Measurements from ENCODE around the gene SH2B2. TPM values are rescaled to one million over a fixed set of nuclear protein-coding genes. Genes with fewer than 3 reads are reported as not detected.

Gene SH2B2
- total and polyA plus RNA-seq, 4 donors = 3.3 to 9.7 (median 7.2) TPM

- no peak overlapping the region for H3K27ac ChIP-seq (ENCODE audit: low read depth in 1 of 2, low read length in 1 of 2)
- peaks cover 0 to 24% (median 4%) of the 10 kb centered on the region in 5 donors for H3K4me1 ChIP-seq (ENCODE audit: control insufficient read depth in 5 of 5, insufficient read depth in 5 of 5, low read length in 5 of 5)
- no peak for DNase-seq
- H3K9me3 ChIP-seq (ENCODE audit: control insufficient read depth in 4 of 4, insufficient read depth in 3 of 4, low read length in 3 of 4) = no peaks in the 10 kb centered on the region
- no peaks in the 10 kb centered on the region for H3K27me3 ChIP-seq (ENCODE audit: control insufficient read depth in 3 of 3, insufficient read depth in 3 of 3, low read length in 2 of 3)
- no peak overlapping the region for H3K9ac ChIP-seq (ENCODE audit: insufficient read depth in 1 of 2, low read length in 2 of 2)
- ATAC-seq (ENCODE audit: insufficient read depth, low FRiP score) = no peak
- no peaks in the 10 kb centered on the region for H3K36me3 ChIP-seq (ENCODE audit: control insufficient read depth in 4 of 4, insufficient read depth in 4 of 4, low read length in 4 of 4)
- H3K4me3 ChIP-seq = no peak overlapping the region
- 91 to 92% methylated on average over 14 of the region's 14 CpGs for WGBS, 2 donors
- TF ChIP-seq, protein P1, sequence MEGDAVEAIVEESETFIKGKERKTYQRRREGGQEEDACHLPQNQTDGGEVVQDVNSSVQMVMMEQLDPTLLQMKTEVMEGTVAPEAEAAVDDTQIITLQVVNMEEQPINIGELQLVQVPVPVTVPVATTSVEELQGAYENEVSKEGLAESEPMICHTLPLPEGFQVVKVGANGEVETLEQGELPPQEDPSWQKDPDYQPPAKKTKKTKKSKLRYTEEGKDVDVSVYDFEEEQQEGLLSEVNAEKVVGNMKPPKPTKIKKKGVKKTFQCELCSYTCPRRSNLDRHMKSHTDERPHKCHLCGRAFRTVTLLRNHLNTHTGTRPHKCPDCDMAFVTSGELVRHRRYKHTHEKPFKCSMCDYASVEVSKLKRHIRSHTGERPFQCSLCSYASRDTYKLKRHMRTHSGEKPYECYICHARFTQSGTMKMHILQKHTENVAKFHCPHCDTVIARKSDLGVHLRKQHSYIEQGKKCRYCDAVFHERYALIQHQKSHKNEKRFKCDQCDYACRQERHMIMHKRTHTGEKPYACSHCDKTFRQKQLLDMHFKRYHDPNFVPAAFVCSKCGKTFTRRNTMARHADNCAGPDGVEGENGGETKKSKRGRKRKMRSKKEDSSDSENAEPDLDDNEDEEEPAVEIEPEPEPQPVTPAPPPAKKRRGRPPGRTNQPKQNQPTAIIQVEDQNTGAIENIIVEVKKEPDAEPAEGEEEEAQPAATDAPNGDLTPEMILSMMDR (IDR thresholded peaks at IDR 0.05; ENCODE audit: control extremely low read depth, extremely low read depth) = no peak
Measured at GRCh38 chr7:102281785-102282184, 4.9 kb upstream of the SH2B2 start.

DNA sequence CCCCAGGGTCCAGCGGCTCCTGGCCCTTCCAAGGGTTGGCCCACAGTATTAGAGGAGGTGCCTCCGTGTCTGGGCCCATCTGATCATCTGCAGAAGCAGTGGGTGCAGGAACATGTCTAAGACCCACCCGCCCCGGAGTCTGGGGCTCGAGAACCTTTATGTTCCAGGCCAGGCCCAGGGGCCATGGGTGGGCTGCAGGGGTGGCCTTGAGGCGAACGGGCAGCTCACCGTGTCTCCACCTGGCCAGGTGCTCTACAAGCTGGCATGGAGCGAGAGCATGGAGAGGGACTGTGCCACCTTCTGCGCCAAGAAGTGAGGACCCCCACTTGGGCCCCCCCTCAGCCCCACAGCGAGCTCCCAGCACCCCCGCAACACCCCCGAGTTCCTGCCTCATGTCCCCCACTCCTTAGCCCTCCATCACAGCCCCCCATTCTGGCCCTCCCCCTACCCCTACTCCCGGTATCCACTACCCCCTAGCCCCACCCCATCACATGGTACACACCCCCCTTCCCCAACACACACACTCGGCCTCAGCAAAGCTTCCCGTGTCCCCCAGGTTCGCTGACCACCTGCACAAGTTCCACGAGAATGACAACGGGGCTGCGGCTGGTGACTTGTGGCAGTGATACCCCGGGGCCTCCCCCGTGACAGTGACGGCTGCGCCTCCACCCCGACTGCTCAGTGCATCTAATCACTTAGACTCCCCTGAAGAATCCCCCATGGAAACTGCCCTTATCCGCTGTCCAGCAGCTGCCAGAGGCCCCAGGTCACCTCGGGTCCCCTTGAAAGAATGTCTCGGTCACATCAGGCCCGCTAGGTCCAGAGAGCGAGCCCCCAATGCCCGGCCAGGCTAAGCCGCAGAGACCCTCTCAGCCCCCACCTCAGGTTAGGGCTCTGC, 4.0 kb upstream of the SH2B2 start:
- TF ChIP-seq, protein P1 (IDR thresholded peaks at IDR 0.05; ENCODE audit: control extremely low read depth, extremely low read depth) = no peak
- Histone ChIP-seq H3K9ac (ENCODE audit: insufficient read depth in 1 of 2, low read length in 2 of 2) (no peak overlapping the region), H3K27me3 (ENCODE audit: control insufficient read depth in 3 of 3, insufficient read depth in 3 of 3, low read length in 2 of 3) (no peaks in the 10 kb centered on the region), H3K4me1 (ENCODE audit: control insufficient read depth in 5 of 5, insufficient read depth in 5 of 5, low read length in 5 of 5) (peaks cover 0 to 26% (median 4%) of the 10 kb centered on the region in 5 donors), H3K27ac (ENCODE audit: low read depth in 1 of 2, low read length in 1 of 2) (no peak overlapping the region), H3K4me3 (no peak overlapping the region), H3K9me3 (ENCODE audit: control insufficient read depth in 4 of 4, insufficient read depth in 3 of 4, low read length in 3 of 4) (no peaks in the 10 kb centered on the region), H3K36me3 (ENCODE audit: control insufficient read depth in 4 of 4, insufficient read depth in 4 of 4, low read length in 4 of 4) (no peaks in the 10 kb centered on the region)
- no peak for DNase-seq
- no peak for ATAC-seq (ENCODE audit: insufficient read depth, low FRiP score)
- WGBS, 2 donors = 90 to 96% methylated on average over 29 to 32 of the region's 32 CpGs

DNA sequence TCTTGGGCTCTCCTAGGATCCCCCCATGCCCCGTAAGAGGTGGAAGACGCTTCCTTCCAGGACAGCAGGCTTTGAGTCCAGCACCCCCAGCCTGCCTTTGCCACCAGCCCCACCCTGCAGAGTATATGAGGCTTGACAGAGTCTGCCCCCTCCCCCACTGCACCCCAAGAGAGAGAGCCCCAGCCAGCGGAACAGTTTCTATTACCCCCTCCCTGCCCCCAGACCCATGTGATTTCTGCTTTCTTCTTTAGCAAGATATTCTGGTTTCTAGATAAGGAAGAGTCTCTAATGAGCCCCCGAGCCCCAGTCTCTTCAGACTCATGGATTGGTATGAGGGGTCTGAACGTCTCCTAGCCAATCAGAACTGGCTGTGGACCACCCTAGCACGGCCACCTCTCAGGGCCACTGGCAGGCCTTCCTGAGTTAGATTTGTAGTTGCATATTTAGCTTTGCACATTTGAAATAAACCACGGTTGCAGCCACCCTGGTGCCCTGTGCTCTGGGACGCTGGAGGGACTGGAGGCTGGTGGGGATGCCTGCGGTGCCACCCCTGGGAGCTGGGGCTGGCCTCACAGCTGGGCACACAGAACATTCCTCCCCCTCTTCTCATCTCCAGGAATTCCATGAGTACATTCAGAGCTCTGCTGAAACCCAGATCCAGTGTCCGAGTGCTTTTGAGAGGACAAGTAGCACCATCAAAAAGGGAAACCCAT, 3.0 kb upstream of the SH2B2 start:
- Histone ChIP-seq H3K27me3 (ENCODE audit: control insufficient read depth in 3 of 3, insufficient read depth in 3 of 3, low read length in 2 of 3) (no peaks in the 10 kb centered on the region), H3K27ac (ENCODE audit: low read depth in 1 of 2, low read length in 1 of 2) (no peak overlapping the region), H3K4me1 (ENCODE audit: control insufficient read depth in 5 of 5, insufficient read depth in 5 of 5, low read length in 5 of 5) (peaks cover 0 to 35% (median 9%) of the 10 kb centered on the region in 5 donors), H3K36me3 (ENCODE audit: control insufficient read depth in 4 of 4, insufficient read depth in 4 of 4, low read length in 4 of 4) (no peaks in the 10 kb centered on the region), H3K4me3 (no peak overlapping the region), H3K9me3 (ENCODE audit: control insufficient read depth in 4 of 4, insufficient read depth in 3 of 4, low read length in 3 of 4) (no peaks in the 10 kb centered on the region), H3K9ac (ENCODE audit: insufficient read depth in 1 of 2, low read length in 2 of 2) (no peak overlapping the region)
- DNase-seq (no peak), ATAC-seq (ENCODE audit: insufficient read depth, low FRiP score) (no peak)
- WGBS, 2 donors = 87 to 93% methylated on average over 10 of the region's 10 CpGs
- TF ChIP-seq, protein P1 (IDR thresholded peaks at IDR 0.05; ENCODE audit: control extremely low read depth, extremely low read depth) = no peak
